ENCODE results near the gene PRMT7.

PRMT7 gene

DNA sequence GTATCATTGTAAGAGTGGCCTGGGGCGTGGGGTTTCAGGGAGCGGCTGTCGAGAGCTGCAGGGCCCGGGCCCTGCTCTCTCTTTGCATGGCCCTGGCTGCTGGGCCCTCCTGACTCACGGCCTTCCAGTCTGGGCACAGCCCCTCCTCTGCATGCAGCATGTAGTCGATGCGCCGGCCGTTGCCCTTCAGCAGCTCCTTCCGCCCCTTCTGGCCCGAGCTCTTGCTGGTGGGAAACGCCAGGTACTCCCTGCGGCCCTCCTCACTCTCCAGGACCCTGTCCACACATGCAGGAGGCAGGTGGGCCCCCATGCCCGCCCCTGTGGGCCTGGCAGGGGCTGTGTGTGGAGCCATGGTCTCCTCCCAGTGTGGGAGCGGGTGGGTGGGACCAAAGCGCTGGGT is 50.7 kb downstream of the PRMT7 start:
- no peaks in the 10 kb centered on the region for H3K9me3 ChIP-seq (ENCODE audit: control insufficient read depth, low read length)
- H3K4me1 ChIP-seq (ENCODE audit: control insufficient read depth, insufficient read depth, low read length, poor library complexity, severe bottlenecking), result peaks cover 28% of the 10 kb centered on the region
- no peak overlapping the region for H3K4me3 ChIP-seq (ENCODE audit: insufficient read depth, low read depth, low read length, poor library complexity, severe bottlenecking)
- H3K27ac ChIP-seq (ENCODE audit: insufficient read depth, low read length, poor library complexity, severe bottlenecking), result no peak overlapping the region
- H3K36me3 ChIP-seq (ENCODE audit: control insufficient read depth, insufficient read depth, low read length), result peaks cover 16% of the 10 kb centered on the region
- no peaks in the 10 kb centered on the region for H3K27me3 ChIP-seq (replicated peaks; ENCODE audit: control insufficient read depth, insufficient read depth, low read length, poor library complexity, severe bottlenecking)
- DNase-seq, result no peak

- no peak overlapping the region for H3K27ac ChIP-seq (ENCODE audit: insufficient read depth, low read length, poor library complexity, severe bottlenecking)
- peaks cover 19% of the 10 kb centered on the region for H3K4me1 ChIP-seq (ENCODE audit: control insufficient read depth, insufficient read depth, low read length, poor library complexity, severe bottlenecking)
- DNase-seq, result no peak
- H3K27me3 ChIP-seq (replicated peaks; ENCODE audit: control insufficient read depth, insufficient read depth, low read length, poor library complexity, severe bottlenecking), result no peaks in the 10 kb centered on the region
- H3K4me3 ChIP-seq (ENCODE audit: insufficient read depth, low read depth, low read length, poor library complexity, severe bottlenecking), result no peak overlapping the region
- H3K9me3 ChIP-seq (ENCODE audit: control insufficient read depth, low read length), result no peaks in the 10 kb centered on the region
- H3K36me3 ChIP-seq (ENCODE audit: control insufficient read depth, insufficient read depth, low read length), result peaks cover 9% of the 10 kb centered on the region
These were observed 51.6 kb downstream of the PRMT7 start for GRCh38 chr16:68362262-68362913.

- H3K4me1 ChIP-seq (ENCODE audit: control insufficient read depth, insufficient read depth, low read length, poor library complexity, severe bottlenecking), result peaks cover 13% of the 10 kb centered on the region
- no peak overlapping the region for H3K4me3 ChIP-seq (ENCODE audit: insufficient read depth, low read depth, low read length, poor library complexity, severe bottlenecking)
- peaks cover 2% of the 10 kb centered on the region for H3K36me3 ChIP-seq (ENCODE audit: control insufficient read depth, insufficient read depth, low read length)
- H3K9me3 ChIP-seq (ENCODE audit: control insufficient read depth, low read length), result no peaks in the 10 kb centered on the region
- no peak for DNase-seq
- H3K27ac ChIP-seq (ENCODE audit: insufficient read depth, low read length, poor library complexity, severe bottlenecking), result no peak overlapping the region
- no peaks in the 10 kb centered on the region for H3K27me3 ChIP-seq (replicated peaks; ENCODE audit: control insufficient read depth, insufficient read depth, low read length, poor library complexity, severe bottlenecking)
These were observed 52.3 kb downstream of the PRMT7 start for GRCh38 chr16:68362947-68363657.

- Histone ChIP-seq H3K27me3 (replicated peaks; ENCODE audit: control insufficient read depth, insufficient read depth, low read length, poor library complexity, severe bottlenecking) (no peaks in the 10 kb centered on the region), H3K27ac (ENCODE audit: insufficient read depth, low read length, poor library complexity, severe bottlenecking) (no peak overlapping the region), H3K9me3 (ENCODE audit: control insufficient read depth, low read length) (no peaks in the 10 kb centered on the region), H3K4me1 (ENCODE audit: control insufficient read depth, insufficient read depth, low read length, poor library complexity, severe bottlenecking) (peaks cover 13% of the 10 kb centered on the region), H3K4me3 (ENCODE audit: insufficient read depth, low read depth, low read length, poor library complexity, severe bottlenecking) (no peak overlapping the region), H3K36me3 (ENCODE audit: control insufficient read depth, insufficient read depth, low read length) (no peaks in the 10 kb centered on the region)
- DNase-seq, result no peak
These were observed 53.1 kb downstream of the PRMT7 start for GRCh38 chr16:68363658-68364521.

DNA sequence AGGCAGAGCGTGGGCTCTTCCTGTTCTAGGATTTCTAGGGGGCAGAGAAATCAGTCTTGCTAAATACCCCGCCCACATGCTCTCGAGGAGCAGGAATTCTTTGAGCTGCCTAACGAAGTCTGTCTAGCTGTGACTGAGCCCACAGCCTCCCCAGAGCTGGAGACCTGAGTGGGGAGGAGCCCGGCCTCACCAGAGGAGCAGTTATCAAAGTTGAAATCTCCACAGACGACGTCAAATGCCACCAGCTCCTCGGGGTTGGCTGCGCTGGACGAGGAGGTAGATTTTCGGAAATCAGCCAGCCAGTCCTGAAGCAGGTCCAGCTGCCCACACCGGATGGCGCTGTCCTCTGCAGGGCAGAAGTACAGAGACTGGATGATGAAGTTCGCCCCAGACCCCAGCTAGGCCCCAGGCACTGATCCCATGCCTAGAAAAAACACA is 53.8 kb downstream of the PRMT7 start:
- peaks cover 18% of the 10 kb centered on the region for H3K4me1 ChIP-seq (ENCODE audit: control insufficient read depth, insufficient read depth, low read length, poor library complexity, severe bottlenecking)
- H3K9me3 ChIP-seq (ENCODE audit: control insufficient read depth, low read length), result no peaks in the 10 kb centered on the region
- no peaks in the 10 kb centered on the region for H3K27me3 ChIP-seq (replicated peaks; ENCODE audit: control insufficient read depth, insufficient read depth, low read length, poor library complexity, severe bottlenecking)
- H3K27ac ChIP-seq (ENCODE audit: insufficient read depth, low read length, poor library complexity, severe bottlenecking), result no peak overlapping the region
- no peaks in the 10 kb centered on the region for H3K36me3 ChIP-seq (ENCODE audit: control insufficient read depth, insufficient read depth, low read length)
- no peak overlapping the region for H3K4me3 ChIP-seq (ENCODE audit: insufficient read depth, low read depth, low read length, poor library complexity, severe bottlenecking)
- no peak for DNase-seq

- H3K27ac ChIP-seq (ENCODE audit: insufficient read depth, low read length, poor library complexity, severe bottlenecking), result no peak overlapping the region
- no peak for DNase-seq
- no peaks in the 10 kb centered on the region for H3K9me3 ChIP-seq (ENCODE audit: control insufficient read depth, low read length)
- H3K36me3 ChIP-seq (ENCODE audit: control insufficient read depth, insufficient read depth, low read length), result no peaks in the 10 kb centered on the region
- no peak overlapping the region for H3K4me3 ChIP-seq (ENCODE audit: insufficient read depth, low read depth, low read length, poor library complexity, severe bottlenecking)
- peaks cover 20% of the 10 kb centered on the region for H3K4me1 ChIP-seq (ENCODE audit: control insufficient read depth, insufficient read depth, low read length, poor library complexity, severe bottlenecking)
- no peaks in the 10 kb centered on the region for H3K27me3 ChIP-seq (replicated peaks; ENCODE audit: control insufficient read depth, insufficient read depth, low read length, poor library complexity, severe bottlenecking)
These were observed 54.5 kb downstream of the PRMT7 start for GRCh38 chr16:68365167-68365817.

DNA sequence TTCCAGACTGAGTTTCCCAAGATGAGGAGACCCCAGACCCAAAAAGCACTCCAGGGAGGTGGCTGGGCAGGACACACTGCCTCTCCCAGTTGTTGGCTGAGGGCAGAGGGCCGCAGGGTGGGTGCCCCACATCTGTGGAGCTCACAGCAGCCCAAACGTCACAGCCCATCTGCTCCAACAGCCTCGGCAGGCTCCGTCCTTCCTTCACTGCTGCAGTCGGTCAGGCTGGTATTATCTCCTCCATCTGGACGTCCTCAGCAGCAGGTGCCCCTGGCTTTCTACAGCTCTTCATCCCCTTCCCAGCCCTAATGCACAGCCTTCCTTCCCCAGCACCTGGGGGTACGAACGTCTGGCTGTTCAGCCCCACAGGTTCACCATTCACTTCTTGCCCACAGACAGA is 55.2 kb downstream of the PRMT7 start:
- H3K36me3 ChIP-seq (ENCODE audit: control insufficient read depth, insufficient read depth, low read length), result no peaks in the 10 kb centered on the region
- DNase-seq, result no peak
- no peak overlapping the region for H3K27ac ChIP-seq (ENCODE audit: insufficient read depth, low read length, poor library complexity, severe bottlenecking)
- H3K27me3 ChIP-seq (replicated peaks; ENCODE audit: control insufficient read depth, insufficient read depth, low read length, poor library complexity, severe bottlenecking), result no peaks in the 10 kb centered on the region
- H3K4me1 ChIP-seq (ENCODE audit: control insufficient read depth, insufficient read depth, low read length, poor library complexity, severe bottlenecking), result peaks cover 27% of the 10 kb centered on the region
- no peaks in the 10 kb centered on the region for H3K9me3 ChIP-seq (ENCODE audit: control insufficient read depth, low read length)
- no peak overlapping the region for H3K4me3 ChIP-seq (ENCODE audit: insufficient read depth, low read depth, low read length, poor library complexity, severe bottlenecking)

- Histone ChIP-seq H3K4me1 (ENCODE audit: control insufficient read depth, insufficient read depth, low read length, poor library complexity, severe bottlenecking) (peaks cover 30% of the 10 kb centered on the region), H3K4me3 (ENCODE audit: insufficient read depth, low read depth, low read length, poor library complexity, severe bottlenecking) (no peak overlapping the region), H3K36me3 (ENCODE audit: control insufficient read depth, insufficient read depth, low read length) (no peaks in the 10 kb centered on the region), H3K27me3 (replicated peaks; ENCODE audit: control insufficient read depth, insufficient read depth, low read length, poor library complexity, severe bottlenecking) (no peaks in the 10 kb centered on the region), H3K27ac (ENCODE audit: insufficient read depth, low read length, poor library complexity, severe bottlenecking) (no peak overlapping the region), H3K9me3 (ENCODE audit: control insufficient read depth, low read length) (no peaks in the 10 kb centered on the region)
- DNase-seq, result no peak
These were observed 56.2 kb downstream of the PRMT7 start for GRCh38 chr16:68367030-68367429.

DNA sequence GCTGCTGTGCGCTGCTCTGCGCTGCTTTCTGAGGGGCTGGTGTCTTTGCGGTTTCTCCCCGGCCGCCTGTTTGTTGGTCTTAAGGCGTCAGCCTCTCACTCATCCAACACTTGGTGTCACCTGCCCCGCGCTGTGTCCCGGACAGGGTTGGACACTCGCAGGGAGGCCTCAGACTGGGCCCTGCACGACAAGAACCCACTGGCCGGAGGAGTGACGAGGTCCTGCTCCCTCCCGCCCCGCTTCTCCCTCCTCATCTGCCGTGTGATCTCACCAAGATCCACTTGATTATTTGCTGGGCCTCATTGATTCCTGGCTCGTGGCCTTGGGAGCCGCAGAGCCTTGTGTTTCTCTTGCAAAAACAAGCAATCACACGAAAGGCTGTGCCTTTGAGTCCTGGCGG is 56.6 kb downstream of the PRMT7 start:
- Histone ChIP-seq H3K9me3 (ENCODE audit: control insufficient read depth, low read length) (no peaks in the 10 kb centered on the region), H3K4me1 (ENCODE audit: control insufficient read depth, insufficient read depth, low read length, poor library complexity, severe bottlenecking) (peaks cover 30% of the 10 kb centered on the region), H3K36me3 (ENCODE audit: control insufficient read depth, insufficient read depth, low read length) (no peaks in the 10 kb centered on the region), H3K27ac (ENCODE audit: insufficient read depth, low read length, poor library complexity, severe bottlenecking) (no peak overlapping the region), H3K4me3 (ENCODE audit: insufficient read depth, low read depth, low read length, poor library complexity, severe bottlenecking) (no peak overlapping the region), H3K27me3 (replicated peaks; ENCODE audit: control insufficient read depth, insufficient read depth, low read length, poor library complexity, severe bottlenecking) (no peaks in the 10 kb centered on the region)
- no peak for DNase-seq
